NT2/D1 (cell line): ENCODE measurements around the gene ASPDH.
"Not testable (repeated sequence)": the region's sequence is repeated elsewhere in the genome, so short reads cannot be mapped to it uniquely, and the experiment has no call there.

Experiments
- DNase-seq: peaks from one replicate; pipeline ENCODE4 v3.0.0-alpha.2; 2011; ENCODE audit warnings: low read depth, low spot score
- H3K27me3 ChIP-seq: 2 replicates; pipeline ENCODE4 v1.6.0; 2011; ENCODE audit warnings: mild to moderate bottlenecking; ENCODE audit not compliant: insufficient read length, insufficient read depth
- H3K36me3 ChIP-seq: 2 replicates; pipeline ENCODE4 v1.6.1; 2011; ENCODE audit warnings: mild to moderate bottlenecking, low read length, mixed read lengths; ENCODE audit not compliant: insufficient read depth, insufficient read length
- H3K4me1 ChIP-seq: 2 replicates; pipeline ENCODE4 v1.5.1; 2011; ENCODE audit not compliant: insufficient read depth, insufficient read length
- H3K4me3 ChIP-seq: 2 replicates; pipeline ENCODE4 v1.5.1; 2011; ENCODE audit warnings: low read depth; ENCODE audit not compliant: insufficient read length
- H3K9ac ChIP-seq: 2 replicates; pipeline ENCODE4 v1.6.0; 2011; ENCODE audit warnings: low read depth; ENCODE audit not compliant: insufficient read length
- H3K9me3 ChIP-seq: 2 replicates; pipeline ENCODE4 v1.5.1; 2011; ENCODE audit warnings: mild to moderate bottlenecking, low read length; ENCODE audit not compliant: insufficient read depth
- SUZ12 ChIP-seq: IDR thresholded peaks from 2 replicates; pipeline ENCODE4 v1.6.1; 2011; ENCODE audit not compliant: insufficient read length, insufficient read depth; ENCODE audit errors: extremely low read depth
- YY1 ChIP-seq: IDR thresholded peaks from 2 replicates; pipeline ENCODE4 v1.6.1; 2011; ENCODE audit not compliant: insufficient read length, insufficient read depth
- ZNF274 ChIP-seq: IDR thresholded peaks from 2 replicates; pipeline ENCODE4 v1.6.1; 2011; ENCODE audit warnings: mild to moderate bottlenecking, low read depth, low read length

Gene ASPDH

DNA sequence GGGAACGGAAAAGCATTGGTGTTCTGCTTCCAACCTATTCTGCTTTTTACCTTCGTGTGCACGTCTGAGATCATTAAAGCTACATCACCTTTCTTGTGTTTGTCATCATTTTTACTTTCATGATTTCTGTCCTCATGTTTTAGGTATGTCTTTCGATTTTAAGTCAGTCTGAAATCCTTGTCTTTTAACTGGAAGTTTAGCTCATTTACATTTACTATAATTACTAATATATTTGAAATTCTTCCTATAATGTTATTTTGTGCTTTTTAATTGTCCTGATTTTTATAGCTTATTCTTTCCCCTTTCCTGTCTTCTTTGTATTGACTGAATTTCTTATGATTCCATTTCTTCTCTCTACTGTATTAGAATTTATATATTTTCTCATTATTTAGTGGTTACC is 19.2 kb upstream of the ASPDH start:
- H3K4me3 ChIP-seq = no peak overlapping the region
- TF ChIP-seq YY1 (no peak), ZNF274 (no peak), SUZ12 (no peak)
- H3K9ac ChIP-seq = no peak overlapping the region
- H3K36me3 ChIP-seq = peaks cover 10% of the 10 kb centered on the region
- DNase-seq = no peak
- H3K27me3 ChIP-seq = no peaks in the 10 kb centered on the region
- H3K9me3 ChIP-seq = peaks cover 10% of the 10 kb centered on the region
- peaks cover 5% of the 10 kb centered on the region for H3K4me1 ChIP-seq

DNA sequence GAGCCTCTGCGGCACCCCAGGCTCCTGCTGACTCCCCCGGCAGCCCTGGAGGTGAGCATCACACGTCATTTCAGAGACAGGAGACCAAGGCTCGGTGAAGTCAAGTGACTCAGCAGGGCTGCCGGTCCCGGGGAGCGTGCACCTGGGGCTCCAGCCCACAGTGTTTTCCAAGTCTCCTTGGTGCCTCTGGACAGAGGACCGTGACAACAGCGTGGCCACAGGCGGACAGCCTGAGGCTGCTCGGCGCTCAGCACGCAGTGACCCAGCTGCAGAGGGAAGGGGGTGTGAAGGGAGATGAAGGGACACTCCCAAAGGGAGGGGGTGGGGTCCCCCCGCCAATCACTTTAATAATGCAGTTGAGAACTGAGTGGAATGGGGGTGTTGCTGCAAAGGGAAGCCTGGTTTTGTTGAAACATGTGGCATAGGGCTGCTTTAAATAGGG is 17.5 kb upstream of the ASPDH start:
- H3K4me3 ChIP-seq = no peak overlapping the region
- peaks cover 6% of the 10 kb centered on the region for H3K4me1 ChIP-seq
- H3K9me3 ChIP-seq = peaks cover 10% of the 10 kb centered on the region
- no peak for DNase-seq
- H3K36me3 ChIP-seq = peaks cover under 1% of the 10 kb centered on the region
- H3K9ac ChIP-seq = no peak overlapping the region
- H3K27me3 ChIP-seq = no peaks in the 10 kb centered on the region
- no peak for TF ChIP-seq ZNF274
- TF ChIP-seq YY1 = no peak
- no peak for TF ChIP-seq SUZ12

GRCh38 chr19:50528052-50528451 is 14.3 kb upstream of the ASPDH start:
- H3K4me3 ChIP-seq, DNase-seq, H3K4me1 ChIP-seq, H3K9ac ChIP-seq, H3K27me3 ChIP-seq, H3K9me3 ChIP-seq, H3K36me3 ChIP-seq: not testable (repeated sequence)

GRCh38 chr19:50522881-50523280 is 9.2 kb upstream of the ASPDH start:
- no peak for DNase-seq
- peaks cover 4% of the 10 kb centered on the region for H3K4me1 ChIP-seq
- no peaks in the 10 kb centered on the region for H3K9me3 ChIP-seq
- H3K9ac ChIP-seq = no peak overlapping the region
- H3K4me3 ChIP-seq = no peak overlapping the region
- TF ChIP-seq SUZ12 = no peak
- no peak for TF ChIP-seq ZNF274
- no peak for TF ChIP-seq YY1
- H3K36me3 ChIP-seq = peaks cover 18% of the 10 kb centered on the region
- no peaks in the 10 kb centered on the region for H3K27me3 ChIP-seq

- no peak overlapping the region for H3K9ac ChIP-seq
- H3K9me3 ChIP-seq = no peaks in the 10 kb centered on the region
- no peak for DNase-seq
- peaks cover under 1% of the 10 kb centered on the region for H3K4me1 ChIP-seq
- TF ChIP-seq SUZ12 (no peak), YY1 (no peak), ZNF274 (no peak)
- H3K4me3 ChIP-seq = no peak overlapping the region
- H3K36me3 ChIP-seq = peaks cover 26% of the 10 kb centered on the region
- H3K27me3 ChIP-seq = no peaks in the 10 kb centered on the region
Observed at GRCh38 chr19:50520822-50521465, 7.2 kb upstream of the ASPDH start.

GRCh38 chr19:50519006-50519575 is 5.4 kb upstream of the ASPDH start:
- Histone ChIP-seq H3K9me3 (no peaks in the 10 kb centered on the region), H3K4me3 (no peak overlapping the region), H3K4me1 (peaks cover 3% of the 10 kb centered on the region), H3K36me3 (peaks cover 22% of the 10 kb centered on the region), H3K9ac (no peak overlapping the region), H3K27me3 (no peaks in the 10 kb centered on the region)
- DNase-seq = no peak
- TF ChIP-seq SUZ12 (no peak), ZNF274 (no peak), YY1 (no peak)

- TF ChIP-seq ZNF274 (no peak), SUZ12 (no peak), YY1 (no peak)
- H3K4me3 ChIP-seq = no peak overlapping the region
- no peaks in the 10 kb centered on the region for H3K27me3 ChIP-seq
- no peak overlapping the region for H3K9ac ChIP-seq
- no peaks in the 10 kb centered on the region for H3K9me3 ChIP-seq
- H3K36me3 ChIP-seq = peaks cover 22% of the 10 kb centered on the region
- DNase-seq = no peak
- peaks cover 10% of the 10 kb centered on the region for H3K4me1 ChIP-seq
Observed at GRCh38 chr19:50518091-50519005, 4.6 kb upstream of the ASPDH start.
